ENCODE data around the gene ARHGAP42. TPM values are rescaled to one million over a fixed set of nuclear protein-coding genes. Genes with fewer than 3 reads are reported as not detected.

Gene ARHGAP42, protein sequence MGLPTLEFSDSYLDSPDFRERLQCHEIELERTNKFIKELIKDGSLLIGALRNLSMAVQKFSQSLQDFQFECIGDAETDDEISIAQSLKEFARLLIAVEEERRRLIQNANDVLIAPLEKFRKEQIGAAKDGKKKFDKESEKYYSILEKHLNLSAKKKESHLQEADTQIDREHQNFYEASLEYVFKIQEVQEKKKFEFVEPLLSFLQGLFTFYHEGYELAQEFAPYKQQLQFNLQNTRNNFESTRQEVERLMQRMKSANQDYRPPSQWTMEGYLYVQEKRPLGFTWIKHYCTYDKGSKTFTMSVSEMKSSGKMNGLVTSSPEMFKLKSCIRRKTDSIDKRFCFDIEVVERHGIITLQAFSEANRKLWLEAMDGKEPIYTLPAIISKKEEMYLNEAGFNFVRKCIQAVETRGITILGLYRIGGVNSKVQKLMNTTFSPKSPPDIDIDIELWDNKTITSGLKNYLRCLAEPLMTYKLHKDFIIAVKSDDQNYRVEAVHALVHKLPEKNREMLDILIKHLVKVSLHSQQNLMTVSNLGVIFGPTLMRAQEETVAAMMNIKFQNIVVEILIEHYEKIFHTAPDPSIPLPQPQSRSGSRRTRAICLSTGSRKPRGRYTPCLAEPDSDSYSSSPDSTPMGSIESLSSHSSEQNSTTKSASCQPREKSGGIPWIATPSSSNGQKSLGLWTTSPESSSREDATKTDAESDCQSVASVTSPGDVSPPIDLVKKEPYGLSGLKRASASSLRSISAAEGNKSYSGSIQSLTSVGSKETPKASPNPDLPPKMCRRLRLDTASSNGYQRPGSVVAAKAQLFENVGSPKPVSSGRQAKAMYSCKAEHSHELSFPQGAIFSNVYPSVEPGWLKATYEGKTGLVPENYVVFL
- total RNA-seq, result 90.9 and 135 TPM in 2 replicates
- 64.8 and 91.3 TPM in 2 replicates for polyA plus RNA-seq

DNA sequence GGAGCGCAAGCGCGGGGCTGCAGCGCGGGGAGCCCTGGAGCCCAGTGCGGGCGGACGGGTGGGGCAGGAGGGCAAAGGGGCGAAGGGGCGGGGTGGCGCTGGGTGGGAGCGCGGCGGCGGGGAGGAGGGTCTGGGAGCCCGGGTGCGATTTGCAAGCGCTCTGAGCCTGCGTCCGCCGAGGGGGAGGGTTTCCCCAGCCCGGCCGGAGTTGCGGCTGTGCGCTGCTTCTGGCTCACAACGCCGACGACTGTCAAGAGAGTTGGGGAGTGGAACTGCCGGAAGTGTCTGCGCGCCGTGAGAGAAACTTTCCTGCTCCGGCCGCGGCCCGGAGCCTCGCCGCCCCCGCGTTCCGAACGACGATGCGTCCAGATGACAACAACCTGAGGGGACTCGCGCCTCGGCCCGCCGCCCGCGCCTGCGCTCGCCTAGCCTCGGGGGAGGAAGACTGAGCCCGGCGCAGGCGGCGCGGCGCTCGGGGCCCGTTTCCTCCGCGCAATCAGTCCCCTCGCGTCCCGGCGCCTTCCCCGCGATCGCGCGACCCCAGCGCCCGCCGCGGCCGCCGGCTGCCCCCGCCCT is at the start of gene ARHGAP42:
ARHGAP42 (plus strand) TSS at position 235 of the 576 bp plus-strand sequence. CDS start 391 bp downstream, outside the sequence.
- no peaks in the 10 kb centered on the region for H3K9me3 ChIP-seq (ENCODE audit: low read depth)
- H3K4me3 ChIP-seq, result peak within 1 kb of the TSS; percentile 99
- H3K36me3 ChIP-seq, result no peaks in the 10 kb centered on the region
- H3K27ac ChIP-seq, result peak within 1 kb of the TSS; percentile 96
- peak; percentile 79 to 89 for DNase-seq (ENCODE audit: low read depth in 1 of 2, low spot score in 1 of 2)
- peaks cover 34% of the 10 kb centered on the region for H3K4me1 ChIP-seq (ENCODE audit: low read depth)
- no peaks in the 10 kb centered on the region for H3K27me3 ChIP-seq
- TF ChIP-seq, protein P1, sequence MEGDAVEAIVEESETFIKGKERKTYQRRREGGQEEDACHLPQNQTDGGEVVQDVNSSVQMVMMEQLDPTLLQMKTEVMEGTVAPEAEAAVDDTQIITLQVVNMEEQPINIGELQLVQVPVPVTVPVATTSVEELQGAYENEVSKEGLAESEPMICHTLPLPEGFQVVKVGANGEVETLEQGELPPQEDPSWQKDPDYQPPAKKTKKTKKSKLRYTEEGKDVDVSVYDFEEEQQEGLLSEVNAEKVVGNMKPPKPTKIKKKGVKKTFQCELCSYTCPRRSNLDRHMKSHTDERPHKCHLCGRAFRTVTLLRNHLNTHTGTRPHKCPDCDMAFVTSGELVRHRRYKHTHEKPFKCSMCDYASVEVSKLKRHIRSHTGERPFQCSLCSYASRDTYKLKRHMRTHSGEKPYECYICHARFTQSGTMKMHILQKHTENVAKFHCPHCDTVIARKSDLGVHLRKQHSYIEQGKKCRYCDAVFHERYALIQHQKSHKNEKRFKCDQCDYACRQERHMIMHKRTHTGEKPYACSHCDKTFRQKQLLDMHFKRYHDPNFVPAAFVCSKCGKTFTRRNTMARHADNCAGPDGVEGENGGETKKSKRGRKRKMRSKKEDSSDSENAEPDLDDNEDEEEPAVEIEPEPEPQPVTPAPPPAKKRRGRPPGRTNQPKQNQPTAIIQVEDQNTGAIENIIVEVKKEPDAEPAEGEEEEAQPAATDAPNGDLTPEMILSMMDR (IDR thresholded peaks at IDR 0.05; ENCODE audit: low read depth, low read length), result no peak

DNA sequence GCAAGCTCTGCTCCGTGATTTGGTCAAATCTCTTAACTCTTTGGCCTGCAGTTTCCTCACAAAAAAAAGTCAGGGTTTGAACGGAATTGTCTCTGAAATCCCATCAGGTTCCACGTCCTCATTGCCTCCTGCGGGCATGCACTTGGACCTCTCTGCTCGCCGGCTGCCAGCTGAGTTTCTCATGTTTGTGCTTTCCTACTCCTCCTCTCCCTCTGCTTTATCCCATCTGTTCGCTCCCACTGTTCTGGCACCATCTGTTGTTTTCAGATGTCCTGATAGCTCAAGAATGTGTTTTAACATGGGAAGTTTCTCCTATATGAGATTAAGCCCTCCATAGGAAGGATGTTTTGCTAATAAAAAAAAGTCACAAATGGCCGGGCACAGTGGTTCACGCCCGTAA is 49.4 kb upstream of the ARHGAP42 start:
- Histone ChIP-seq H3K27ac (no peak overlapping the region), H3K27me3 (no peaks in the 10 kb centered on the region), H3K4me3 (no peak overlapping the region), H3K9me3 (ENCODE audit: low read depth) (no peaks in the 10 kb centered on the region), H3K36me3 (no peaks in the 10 kb centered on the region), H3K4me1 (ENCODE audit: low read depth) (no peaks in the 10 kb centered on the region)
- no peak for DNase-seq (ENCODE audit: low read depth in 1 of 2, low spot score in 1 of 2)
- TF ChIP-seq, protein P1 (IDR thresholded peaks at IDR 0.05; ENCODE audit: low read depth, low read length), result no peak

DNA sequence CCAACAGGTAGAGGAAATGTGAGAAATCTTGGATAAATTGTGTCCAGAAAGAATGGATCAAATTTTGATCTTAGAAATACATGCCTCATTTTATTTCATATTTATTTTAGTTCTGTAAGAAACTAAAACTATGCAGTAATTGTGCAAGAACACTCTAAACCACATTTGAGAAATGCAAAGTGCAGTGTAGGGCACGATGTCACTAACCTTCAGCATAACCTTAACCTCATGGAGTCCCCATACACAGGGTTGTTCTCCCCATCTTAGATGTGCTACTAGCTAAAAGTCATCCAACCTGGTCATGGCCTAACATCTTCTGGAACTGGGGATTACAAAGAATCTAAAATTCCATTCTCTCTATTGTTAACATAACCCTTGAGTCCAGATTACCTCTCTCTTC is 48.4 kb upstream of the ARHGAP42 start:
- Histone ChIP-seq H3K9me3 (ENCODE audit: low read depth) (no peaks in the 10 kb centered on the region), H3K27me3 (no peaks in the 10 kb centered on the region), H3K27ac (no peak overlapping the region), H3K4me1 (ENCODE audit: low read depth) (no peaks in the 10 kb centered on the region), H3K36me3 (no peaks in the 10 kb centered on the region), H3K4me3 (no peak overlapping the region)
- no peak for DNase-seq (ENCODE audit: low read depth in 1 of 2, low spot score in 1 of 2)
- TF ChIP-seq, protein P1 (IDR thresholded peaks at IDR 0.05; ENCODE audit: low read depth, low read length), result no peak

DNA sequence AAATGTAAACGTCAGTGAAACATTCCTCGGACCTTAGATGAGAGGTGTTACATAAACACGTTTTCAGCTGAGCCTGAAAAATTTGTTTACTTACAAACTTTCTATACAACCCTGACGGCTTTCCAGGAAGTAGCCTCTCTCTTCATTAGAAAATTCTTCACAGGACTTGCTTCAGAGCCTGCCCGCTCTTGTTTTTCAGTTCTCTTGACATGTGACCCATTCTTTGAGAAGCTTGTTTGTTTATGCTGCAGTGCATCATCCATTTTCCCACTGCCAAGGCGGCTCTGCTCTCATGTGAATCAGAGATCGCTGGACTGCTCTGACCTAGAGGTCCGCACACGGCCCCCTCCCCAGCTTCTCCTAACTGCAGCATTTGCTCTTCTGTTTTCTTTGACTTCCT is 47.9 kb upstream of the ARHGAP42 start:
- TF ChIP-seq, protein P1 (IDR thresholded peaks at IDR 0.05; ENCODE audit: low read depth, low read length), result no peak
- Histone ChIP-seq H3K4me1 (ENCODE audit: low read depth) (no peaks in the 10 kb centered on the region), H3K9me3 (ENCODE audit: low read depth) (no peaks in the 10 kb centered on the region), H3K36me3 (no peaks in the 10 kb centered on the region), H3K27ac (no peak overlapping the region), H3K27me3 (no peaks in the 10 kb centered on the region), H3K4me3 (no peak overlapping the region)
- DNase-seq (ENCODE audit: low read depth in 1 of 2, low spot score in 1 of 2), result peak; percentile 13 to 37

DNA sequence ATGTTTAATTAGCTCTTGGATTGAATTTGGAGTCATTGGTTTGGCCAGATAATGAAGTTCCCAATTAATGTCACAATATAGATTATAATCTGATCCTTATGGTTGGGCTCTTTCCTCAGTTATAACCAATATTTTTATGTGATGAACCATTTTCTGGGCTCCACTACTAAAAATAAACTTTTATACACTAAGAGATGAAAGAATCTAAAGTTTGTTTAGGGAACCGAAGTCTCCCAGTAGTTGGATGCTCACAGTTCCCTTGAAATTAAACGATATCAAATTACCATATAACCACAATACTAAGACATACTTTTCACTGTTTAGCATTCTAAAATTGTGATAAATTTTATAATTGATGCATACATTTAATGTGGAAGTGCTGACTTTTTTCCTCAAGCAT is 47.0 kb upstream of the ARHGAP42 start:
- no peak overlapping the region for H3K4me3 ChIP-seq
- H3K36me3 ChIP-seq, result no peaks in the 10 kb centered on the region
- no peaks in the 10 kb centered on the region for H3K4me1 ChIP-seq (ENCODE audit: low read depth)
- DNase-seq (ENCODE audit: low read depth in 1 of 2, low spot score in 1 of 2), result no peak
- no peak overlapping the region for H3K27ac ChIP-seq
- TF ChIP-seq, protein P1 (IDR thresholded peaks at IDR 0.05; ENCODE audit: low read depth, low read length), result no peak
- no peaks in the 10 kb centered on the region for H3K27me3 ChIP-seq
- H3K9me3 ChIP-seq (ENCODE audit: low read depth), result no peaks in the 10 kb centered on the region
